Measurements from ENCODE around the gene PRSS8.

- TF ChIP-seq TAF1 (IDR thresholded peaks at IDR 0.05; ENCODE audit: borderline replicate concordance, insufficient read depth, low read length) (no peak), SIN3A (IDR thresholded peaks at IDR 0.05; ENCODE audit: borderline replicate concordance, insufficient read depth, low read length) (no peak), POLR2AphosphoS5 (IDR thresholded peaks at IDR 0.05; ENCODE audit: low read depth, low read length) (no peak), FOXP2 (optimal IDR thresholded peaks at IDR 0.05; ENCODE audit: borderline replicate concordance, extremely low read depth, extremely low read length, insufficient read depth) (no peak)
Observed at GRCh38 chr16:31093132-31093703, 42.3 kb downstream of the PRSS8 start.

Data from PFSK-1 (cell line).